Cardiac muscle cell (in vitro differentiated cells and primary cell): ENCODE data around the gene MAS1L. TPM values are rescaled to one million over a fixed set of nuclear protein-coding genes. Genes with fewer than 3 reads are reported as not detected.

ENCODE experiments used
- DNase-seq, 2 donors: peaks; one replicate each; pipeline versions ENCODE4 v3.0.0 to v3.0.0-alpha.2; 2010 to 2017; ENCODE audit warnings: low read depth in 1 of 2, low spot score in 1 of 2
- H3K27ac ChIP-seq: fragments of 200-600 bp; sonication (generic); 2 replicates; pipeline ENCODE4 v1.5.1; 2016
- H3K27me3 ChIP-seq: fragments of 200-600 bp; sonication (generic); 2 replicates; pipeline ENCODE4 v1.6.0; 2016; ENCODE audit warnings: control low read depth
- H3K36me3 ChIP-seq: fragments of 200-600 bp; sonication (generic); 2 replicates; pipeline ENCODE4 v1.5.1; 2016; ENCODE audit warnings: control low read depth
- H3K4me1 ChIP-seq: fragments of 200-600 bp; sonication (generic); 2 replicates; pipeline ENCODE4 v1.8.1; 2017; ENCODE audit warnings: low read depth, mild to moderate bottlenecking, mixed run types
- H3K4me3 ChIP-seq: fragments of 200-600 bp; sonication (generic); 2 replicates; pipeline ENCODE4 v1.5.1; 2016; ENCODE audit warnings: mild to moderate bottlenecking
- H3K9me3 ChIP-seq: fragments of 200-600 bp; sonication (generic); 2 replicates; pipeline ENCODE4 v1.5.1; 2017; ENCODE audit warnings: low read depth, mild to moderate bottlenecking, control low read depth
- CTCF ChIP-seq: IDR thresholded peaks from 2 replicates; pipeline ENCODE4 v1.5.1; 2012; ENCODE audit warnings: low read depth, mild to moderate bottlenecking, low read length
- polyA plus RNA-seq: library from polyadenylated mRNA; unstranded; fragments of >200 nt; fragmentation: Nextera tagmentation; extraction: Ambion mirVana; gene quantifications from 2 replicates; pipeline ENCODE4 v1.2.1, GENCODE V29; 2016
- total RNA-seq: library from RNA; depleted of rRNA; stranded (reverse); fragments of >200 nt; gene quantifications from 2 replicates; pipeline ENCODE4 v1.2.3, GENCODE V29; 2016

The MAS1L gene
- total and polyA plus RNA-seq, 2 experiments from 2014 or later, result not detected

DNA sequence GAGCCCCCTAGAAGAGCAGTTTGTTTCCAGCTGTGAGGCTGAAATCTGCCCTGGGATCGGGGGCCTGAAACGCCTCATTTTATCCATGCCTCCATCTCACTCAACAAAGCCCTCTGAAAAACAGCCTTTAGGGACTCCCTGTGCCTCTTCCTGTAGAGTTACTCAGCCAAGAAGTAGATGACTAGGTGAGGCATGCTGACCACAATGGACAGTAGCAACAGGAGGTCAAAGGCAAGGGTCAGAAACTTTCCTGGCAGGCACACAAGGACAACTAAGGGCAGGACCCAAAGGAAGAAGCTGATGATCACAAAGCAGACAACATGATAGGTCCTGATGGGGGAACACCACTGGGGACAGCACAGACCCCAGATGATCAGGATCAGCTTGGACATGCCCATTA lies 12.8 kb downstream of the MAS1L start:
- no peaks in the 10 kb centered on the region for H3K9me3 ChIP-seq
- H3K4me1 ChIP-seq, result no peaks in the 10 kb centered on the region
- no peak for TF ChIP-seq CTCF
- H3K27ac ChIP-seq, result no peak overlapping the region
- H3K4me3 ChIP-seq, result no peak overlapping the region
- DNase-seq, result no peak
- H3K27me3 ChIP-seq, result no peaks in the 10 kb centered on the region
- H3K36me3 ChIP-seq, result no peaks in the 10 kb centered on the region

DNA sequence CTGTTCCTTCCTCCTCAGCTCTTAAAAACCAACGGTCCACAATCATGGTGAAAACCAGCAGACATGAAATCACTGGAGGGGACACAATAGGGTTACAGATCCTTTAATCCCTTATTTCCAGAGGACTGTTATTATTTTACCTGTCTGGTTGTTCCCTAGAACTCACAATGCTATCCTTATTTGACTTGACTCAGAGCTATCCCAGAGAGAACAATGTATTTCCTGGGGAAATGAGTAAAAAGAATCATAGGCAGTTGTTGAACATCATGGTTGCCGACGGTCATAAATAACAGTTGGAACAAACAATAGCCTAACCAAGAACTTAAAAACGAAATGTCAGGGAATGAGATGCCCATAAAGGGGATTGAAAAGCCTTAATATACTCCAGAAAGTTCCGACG lies 21.5 kb downstream of the MAS1L start:
- H3K4me1 ChIP-seq, result no peaks in the 10 kb centered on the region
- no peak for DNase-seq
- no peaks in the 10 kb centered on the region for H3K27me3 ChIP-seq
- TF ChIP-seq CTCF, result no peak
- H3K4me3 ChIP-seq, result no peak overlapping the region
- H3K27ac ChIP-seq, result no peak overlapping the region
- H3K9me3 ChIP-seq, result no peaks in the 10 kb centered on the region
- H3K36me3 ChIP-seq, result no peaks in the 10 kb centered on the region

DNA sequence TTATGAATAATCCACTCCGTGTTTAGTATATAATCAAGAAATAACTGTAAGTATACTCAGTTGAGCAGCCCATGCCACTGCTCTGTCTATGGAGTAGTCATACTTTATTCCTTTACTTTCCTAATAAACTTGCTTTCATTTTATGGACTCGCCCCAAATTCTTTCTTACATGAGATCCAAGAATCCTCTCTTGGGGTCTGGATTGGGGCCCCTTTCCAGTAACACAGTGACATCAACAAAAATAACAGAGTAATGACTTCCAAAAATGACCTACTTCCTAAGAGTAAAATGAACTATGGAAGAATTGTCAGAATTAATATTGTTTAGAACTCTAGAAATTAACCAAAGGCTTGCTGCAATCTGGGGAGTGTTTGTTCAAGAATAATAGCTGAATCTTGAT lies 22.0 kb downstream of the MAS1L start:
- TF ChIP-seq CTCF, result no peak
- Histone ChIP-seq H3K27me3 (no peaks in the 10 kb centered on the region), H3K9me3 (no peaks in the 10 kb centered on the region), H3K27ac (no peak overlapping the region), H3K4me1 (no peaks in the 10 kb centered on the region), H3K36me3 (no peaks in the 10 kb centered on the region), H3K4me3 (no peak overlapping the region)
- no peak for DNase-seq

DNA sequence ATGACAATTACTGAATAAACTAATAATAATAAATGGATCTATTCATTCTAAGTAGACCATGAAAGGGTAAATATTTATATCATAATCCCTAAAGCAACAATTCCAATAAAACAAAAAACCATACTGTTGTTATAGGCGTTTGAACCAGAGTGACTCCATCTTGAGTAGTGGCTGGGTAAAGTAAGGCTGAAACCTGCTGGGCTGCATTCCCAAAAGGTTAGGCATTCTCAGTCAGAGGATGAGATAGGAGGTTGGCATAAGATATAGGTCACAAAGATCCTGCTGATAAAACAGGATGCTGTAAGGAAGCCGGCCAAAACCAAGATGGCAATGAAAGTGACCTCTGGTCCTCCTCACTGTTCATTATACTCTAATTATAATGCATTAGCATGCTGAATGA lies 22.5 kb downstream of the MAS1L start:
- Histone ChIP-seq H3K27ac (no peak overlapping the region), H3K4me3 (no peak overlapping the region), H3K36me3 (no peaks in the 10 kb centered on the region), H3K9me3 (no peaks in the 10 kb centered on the region), H3K27me3 (no peaks in the 10 kb centered on the region), H3K4me1 (no peaks in the 10 kb centered on the region)
- TF ChIP-seq CTCF, result no peak
- no peak for DNase-seq

- no peak overlapping the region for H3K27ac ChIP-seq
- no peaks in the 10 kb centered on the region for H3K4me1 ChIP-seq
- no peaks in the 10 kb centered on the region for H3K36me3 ChIP-seq
- TF ChIP-seq CTCF, result no peak
- no peaks in the 10 kb centered on the region for H3K9me3 ChIP-seq
- no peak overlapping the region for H3K4me3 ChIP-seq
- DNase-seq, result no peak
- H3K27me3 ChIP-seq, result no peaks in the 10 kb centered on the region
Measured at GRCh38 chr6:29462022-29462421, 25.7 kb downstream of the MAS1L start.
